Neutrophil (primary cell): ENCODE measurements around the gene LGMN.
"Not testable (repeated sequence)": the region's sequence is repeated elsewhere in the genome, so short reads cannot be mapped to it uniquely, and the experiment has no call there.

ENCODE experiments used
- H3K27ac ChIP-seq: fragments of 200-600 bp; sonication (generic); 2 replicates; pipeline ENCODE4 v1.5.1; 2016; ENCODE audit warnings: mild to moderate bottlenecking, moderate library complexity
- H3K27me3 ChIP-seq: fragments of 200-600 bp; sonication (generic); 2 replicates; pipeline ENCODE4 v1.6.0; 2016; ENCODE audit warnings: mild to moderate bottlenecking
- H3K36me3 ChIP-seq: fragments of 200-600 bp; sonication (generic); 2 replicates; pipeline ENCODE4 v1.5.1; 2017
- H3K4me1 ChIP-seq, 2 experiments: fragments of 200-600 bp in 1 of 2; sonication (generic) in 1 of 2; 1 replicate in 1 of 2; 2 replicates in 1 of 2; pipeline versions ENCODE4 v1.5.1 to v1.6.1; 2013 to 2016; ENCODE audit warnings: low read depth in 1 of 2, low read length in 1 of 2, mild to moderate bottlenecking in 1 of 2, moderate library complexity in 1 of 2; ENCODE audit not compliant: control insufficient read depth in 1 of 2, insufficient read depth in 1 of 2
- H3K4me3 ChIP-seq, 2 experiments: fragments of 200-600 bp in 1 of 2; sonication (generic) in 1 of 2; 1 replicate in 1 of 2; 2 replicates in 1 of 2; pipeline ENCODE4 v1.5.1; 2013 to 2016; ENCODE audit warnings: low read depth in 1 of 2, low read length in 1 of 2, mild to moderate bottlenecking in 1 of 2, moderate library complexity in 1 of 2
- H3K9me3 ChIP-seq: fragments of 200-600 bp; sonication (generic); 2 replicates; pipeline ENCODE4 v1.5.1; 2016
- CTCF ChIP-seq: fragments of 200-600 bp; sonication (generic); IDR thresholded peaks from 2 replicates; pipeline ENCODE4 v1.5.1; 2016; ENCODE audit warnings: antibody characterized with exemption

Gene LGMN

DNA sequence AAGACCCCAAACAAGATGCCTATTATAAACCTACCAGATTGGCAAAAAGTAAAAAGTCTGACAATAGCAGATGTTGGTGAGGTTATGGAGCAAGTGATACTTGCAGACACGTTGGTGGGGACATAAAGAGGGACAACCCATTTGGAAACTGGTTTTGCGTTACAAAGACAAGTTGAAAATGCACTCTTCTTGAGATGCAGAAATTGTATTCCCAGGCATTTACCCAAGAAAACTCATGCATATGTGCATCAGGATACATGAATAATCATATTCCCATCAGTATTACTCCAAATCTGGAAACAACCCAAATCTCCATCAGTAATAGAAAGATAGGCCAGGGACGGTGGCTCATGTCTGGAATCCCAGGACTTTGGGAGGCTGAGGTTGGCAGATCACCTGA lies 32.9 kb upstream of the LGMN start:
- Histone ChIP-seq H3K4me1 (no peaks in the 10 kb centered on the region), H3K4me3 (no peak overlapping the region), H3K27ac (no peak overlapping the region), H3K9me3 (no peaks in the 10 kb centered on the region), H3K27me3 (no peaks in the 10 kb centered on the region), H3K36me3 (no peaks in the 10 kb centered on the region)
- no peak for TF ChIP-seq CTCF

GRCh38 chr14:92780444-92781232 lies 32.2 kb upstream of the LGMN start:
- Histone ChIP-seq H3K27me3 (no peaks in the 10 kb centered on the region), H3K36me3 (no peaks in the 10 kb centered on the region), H3K4me3 (no peak overlapping the region), H3K4me1 (no peaks in the 10 kb centered on the region), H3K27ac (no peak overlapping the region), H3K9me3 (no peaks in the 10 kb centered on the region)
- TF ChIP-seq CTCF: no peak

- not testable (repeated sequence) for H3K36me3 ChIP-seq, H3K4me3 ChIP-seq, H3K27me3 ChIP-seq, H3K4me1 ChIP-seq, H3K9me3 ChIP-seq, H3K27ac ChIP-seq
These were observed 30.6 kb upstream of the LGMN start for GRCh38 chr14:92778868-92779565.

DNA sequence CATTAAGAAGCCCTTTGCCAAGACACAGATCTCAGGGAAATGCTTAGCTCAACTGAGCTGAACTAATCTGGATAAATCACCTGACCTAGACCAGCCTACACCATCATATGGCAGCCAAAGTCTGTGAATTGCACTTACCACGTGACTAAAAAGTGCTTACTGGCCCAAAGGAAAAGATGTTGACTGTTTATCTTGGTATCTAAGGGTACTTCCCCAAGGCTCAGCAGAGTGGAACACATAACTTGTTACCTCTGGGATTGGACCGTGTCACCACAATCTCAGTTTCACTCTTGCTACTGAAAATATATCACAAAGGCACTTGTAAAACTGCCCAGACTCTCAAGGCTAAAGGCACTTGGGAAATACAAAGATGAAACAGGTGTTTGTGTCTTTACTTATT lies 26.9 kb upstream of the LGMN start:
- not testable (repeated sequence) for H3K36me3 ChIP-seq, H3K27ac ChIP-seq, H3K27me3 ChIP-seq, H3K4me1 ChIP-seq, H3K4me3 ChIP-seq, H3K9me3 ChIP-seq

- TF ChIP-seq CTCF: no peak
- no peaks in the 10 kb centered on the region for H3K27me3 ChIP-seq
- H3K36me3 ChIP-seq: no peaks in the 10 kb centered on the region
- H3K9me3 ChIP-seq: no peaks in the 10 kb centered on the region
- H3K27ac ChIP-seq: no peak overlapping the region
- no peak overlapping the region for H3K4me3 ChIP-seq
- no peaks in the 10 kb centered on the region for H3K4me1 ChIP-seq
These were observed 26.1 kb upstream of the LGMN start for GRCh38 chr14:92774572-92774971.

DNA sequence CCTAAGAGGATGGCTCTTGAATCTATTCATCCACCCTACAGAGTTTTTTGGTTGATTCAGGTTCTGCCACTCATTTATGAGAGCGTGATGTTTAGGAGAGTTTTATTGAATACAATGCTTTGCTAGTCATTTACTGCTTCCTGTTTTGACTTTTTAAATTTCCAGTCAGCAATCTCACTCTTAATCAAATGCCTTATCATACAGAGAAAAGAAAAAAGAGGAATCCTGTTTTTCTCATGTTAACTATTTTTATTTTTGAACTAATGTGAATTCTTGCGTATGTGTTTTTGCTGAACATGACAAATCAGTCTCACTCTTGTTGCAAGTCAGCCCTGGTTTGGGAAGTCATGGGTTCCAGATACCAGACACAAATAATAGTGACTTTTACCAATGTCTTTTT lies 22.1 kb upstream of the LGMN start:
- H3K36me3 ChIP-seq: no peaks in the 10 kb centered on the region
- H3K4me1 ChIP-seq: no peaks in the 10 kb centered on the region
- no peaks in the 10 kb centered on the region for H3K27me3 ChIP-seq
- no peaks in the 10 kb centered on the region for H3K9me3 ChIP-seq
- no peak overlapping the region for H3K27ac ChIP-seq
- TF ChIP-seq CTCF: no peak
- H3K4me3 ChIP-seq: no peak overlapping the region
